CD14-positive monocyte (primary cell): ENCODE measurements around the gene DNAJB12. TPM values are rescaled to one million over a fixed set of nuclear protein-coding genes. Genes with fewer than 3 reads are reported as not detected.
"Not testable (repeated sequence)": the region's sequence is repeated elsewhere in the genome, so short reads cannot be mapped to it uniquely, and the experiment has no call there.

Experiments
- DNase-seq, 3 donors: peaks; one replicate each; pipeline ENCODE4 v3.0.0-alpha.2; 2011 to 2022
- H2AFZ ChIP-seq: 2 replicates; pipeline ENCODE4 v1.6.0; 2012; ENCODE audit warnings: mild to moderate bottlenecking, low read depth, low read length, inconsistent platforms; ENCODE audit not compliant: insufficient read depth, poor library complexity, severe bottlenecking
- H3K27ac ChIP-seq, 2 donors: 1 replicate in 1 of 2; 2 replicates in 1 of 2; pipeline ENCODE4 v1.5.1; 2012 to 2013; ENCODE audit warnings: low read length in 2 of 2, control low read depth in 1 of 2, inconsistent platforms in 1 of 2, low read depth in 1 of 2, mild to moderate bottlenecking in 1 of 2
- H3K27me3 ChIP-seq, 2 donors: one replicate each; pipeline versions ENCODE4 v1.6.0 to v1.6.1; 2011 to 2013; ENCODE audit warnings: low read length in 2 of 2; ENCODE audit not compliant: control insufficient read depth in 2 of 2, insufficient read depth in 2 of 2
- H3K36me3 ChIP-seq, 2 donors: replicated peaks in 1 of 2; 1 replicate in 1 of 2; 2 replicates in 1 of 2; pipeline versions ENCODE4 v1.5.1 to v1.6.1; 2012 to 2013; ENCODE audit warnings: low read length in 2 of 2, control low read depth in 1 of 2, inconsistent platforms in 1 of 2, mild to moderate bottlenecking in 1 of 2; ENCODE audit not compliant: insufficient read depth in 2 of 2, control insufficient read depth in 1 of 2
- H3K4me1 ChIP-seq, 2 donors: 1 replicate in 1 of 2; 2 replicates in 1 of 2; pipeline versions ENCODE4 v1.5.1 to v1.6.1; 2012 to 2013; ENCODE audit warnings: low read length in 2 of 2, control low read depth in 1 of 2, inconsistent platforms in 1 of 2, mild to moderate bottlenecking in 1 of 2, moderate library complexity in 1 of 2; ENCODE audit not compliant: insufficient read depth in 2 of 2, control insufficient read depth in 1 of 2
- H3K4me2 ChIP-seq: replicated peaks from 2 replicates; pipeline ENCODE3; 2012; ENCODE audit warnings: low read length, moderate library complexity, mild to moderate bottlenecking; ENCODE audit not compliant: poor library complexity, severe bottlenecking; ENCODE audit errors: extremely low read depth
- H3K4me3 ChIP-seq, 3 experiments: fragments of 200-600 bp in 1 of 3; sonication (generic) in 1 of 3; replicated peaks in 1 of 3; 1 replicate in 2 of 3; 2 replicates in 1 of 3; pipeline ENCODE4 v1.5.1; 2011 to 2013; ENCODE audit warnings: low read length in 3 of 3, mild to moderate bottlenecking in 3 of 3, control low read depth in 2 of 3, low read depth in 2 of 3, inconsistent platforms in 1 of 3, moderate library complexity in 1 of 3
- H3K79me2 ChIP-seq: 2 replicates; pipeline ENCODE4 v1.6.0; 2012; ENCODE audit warnings: mild to moderate bottlenecking, control low read depth, inconsistent platforms, low read length, moderate library complexity; ENCODE audit not compliant: insufficient read depth
- H3K9ac ChIP-seq: 2 replicates; pipeline ENCODE4 v1.6.0; 2017; ENCODE audit warnings: low read length, mild to moderate bottlenecking; ENCODE audit not compliant: insufficient read depth, poor library complexity, severe bottlenecking
- H3K9me3 ChIP-seq, 2 donors: replicated peaks in 1 of 2; 1 replicate in 1 of 2; 2 replicates in 1 of 2; pipeline versions ENCODE4 v1.5.1 to v1.6.1; 2012 to 2013; ENCODE audit warnings: low read length in 2 of 2, control low read depth in 1 of 2; ENCODE audit not compliant: control insufficient read depth in 1 of 2, insufficient read depth in 1 of 2
- H4K20me1 ChIP-seq: 2 replicates; pipeline ENCODE4 v1.6.0; 2012; ENCODE audit warnings: mild to moderate bottlenecking, low read length, control low read depth, moderate library complexity; ENCODE audit not compliant: insufficient read depth
- H3K27ac Mint-ChIP-seq, 7 donors: one replicate each; pipeline ENCODE4 v1.8.0; 2020; ENCODE audit warnings: mild to moderate bottlenecking in 7 of 7, mixed read lengths in 7 of 7, moderate library complexity in 6 of 7, inconsistent platforms in 2 of 7
- H3K27me3 Mint-ChIP-seq, 3 donors: one replicate each; pipeline ENCODE4 v1.8.0; 2021 to 2022; ENCODE audit warnings: low read depth in 3 of 3, mild to moderate bottlenecking in 3 of 3, mixed read lengths in 3 of 3, moderate library complexity in 3 of 3, inconsistent platforms in 1 of 3
- H3K36me3 Mint-ChIP-seq, 2 donors: one replicate each; pipeline ENCODE4 v1.8.0; 2020; ENCODE audit warnings: mixed read lengths in 2 of 2, inconsistent platforms in 1 of 2, mild to moderate bottlenecking in 1 of 2
- H3K4me1 Mint-ChIP-seq: one replicate; pipeline ENCODE4 v1.8.0; 2020; ENCODE audit warnings: mild to moderate bottlenecking, mixed read lengths
- H3K4me3 Mint-ChIP-seq, 2 donors: one replicate each; pipeline ENCODE4 v1.8.0; 2020; ENCODE audit warnings: mild to moderate bottlenecking in 2 of 2, mixed read lengths in 2 of 2, moderate library complexity in 1 of 2
- H3K9me3 Mint-ChIP-seq, 7 donors: one replicate each; pipeline ENCODE4 v1.8.0; 2020 to 2022; ENCODE audit warnings: mixed read lengths in 7 of 7, mild to moderate bottlenecking in 6 of 7, moderate library complexity in 6 of 7, inconsistent platforms in 2 of 7
- CTCF ChIP-seq: fragments of 200-600 bp; IDR thresholded peaks from one replicate; pipeline ENCODE4 v1.8.0; 2022; ENCODE audit warnings: antibody characterized with exemption, mild to moderate bottlenecking
- WGBS: methylation state at CpG from one replicate; pipeline ENCODE4 v1.1.5; 2013; ENCODE audit warnings: missing lambda C conversion rate; ENCODE audit not compliant: insufficient coverage; 5-methylcytosine and 5-hydroxymethylcytosine counted together
- intact Hi-C, 2 donors: fragments of 100-400 bp; cut with micrococcal nuclease; formaldehyde crosslinking; loops; one replicate each; pipeline versions ENCODE4 v1.15.0 to v1.15.1; 2023
- polyA minus RNA-seq: library from RNA; depleted of rRNA, polyadenylated mRNA; stranded (reverse); fragments of >200 nt; gene quantifications from 2 replicates; pipeline ENCODE4 v1.2.3, GENCODE V29; 2012
- polyA plus RNA-seq, 3 donors: library from polyadenylated mRNA; depleted of rRNA in 1 of 3; unstranded in 2 of 3; stranded (reverse) in 1 of 3; fragments of 300-500 nt in 2 of 3; fragments of >200 nt in 1 of 3; fragmentation: Illumina TruSeq in 2 of 3; gene quantifications; 1 replicate in 2 of 3; 2 replicates in 1 of 3; pipeline ENCODE4 v1.2.3, GENCODE V29; 2012 to 2021
- total RNA-seq, 12 experiments: library from RNA in 1 of 12; stranded (reverse) in 1 of 12; fragments of 120-200 nt in 1 of 12; gene quantifications; one replicate each; pipeline ENCODE4 v1.2.4 and lab custom pipeline; 2013 to 2026; ENCODE audit warnings: mixed read lengths in 6 of 12, inconsistent platforms in 1 of 12

The DNAJB12 gene
- 49.8 TPM for total RNA-seq (2013)
- polyA plus RNA-seq: 10 to 100 TPM; 26.5 to 42.5 (median 37.9) TPM
- polyA minus RNA-seq: 52.9 and 68.2 TPM in 2 replicates
- total RNA-seq (lab: John Stamatoyannopoulos, UW): 75.1 to 146 (median 95.9) reads per million in 11 experiments

- peaks cover 0 to 2% (median 1%) of the 10 kb centered on the region in 3 donors for H3K27me3 Mint-ChIP-seq
- intact Hi-C loops: loop anchor here in 1 of 2 donors (5.0 kb wide), 1 partner anchor 813 kb away; the partner anchor contains the start of genes ECD and FAM149B1
- peaks cover 43% of the 10 kb centered on the region for H3K4me1 Mint-ChIP-seq
Measured at GRCh38 chr10:72354356-72355213, at the start of gene DNAJB12. DNAJB12 (minus strand) TSS chr10:72354919; CDS start chr10:72354897, 22 bp downstream.

GRCh38 chr10:72395581-72395980 lies 40.9 kb upstream of the DNAJB12 start:
- peaks cover 8 to 19% of the 10 kb centered on the region in 2 donors for H3K36me3 ChIP-seq
- H3K4me3 ChIP-seq, H3K27me3 ChIP-seq, H3K9me3 ChIP-seq, H4K20me1 ChIP-seq, H3K4me3 Mint-ChIP-seq, H3K9ac ChIP-seq, intact Hi-C loops, H3K4me2 ChIP-seq, H3K4me1 Mint-ChIP-seq, DNase-seq, H3K27ac ChIP-seq, H2AFZ ChIP-seq, H3K4me1 ChIP-seq, H3K79me2 ChIP-seq, H3K9me3 Mint-ChIP-seq, H3K27me3 Mint-ChIP-seq: not testable (repeated sequence)
- 100% methylated on average over 3 of the region's 3 CpGs for WGBS
- Mint-ChIP-seq H3K36me3 (peaks cover 47 to 68% of the 10 kb centered on the region in 2 donors), H3K27ac (peak overlapping the region in 1 of 7 donors; percentile 75)

More at GRCh38 chr10:72354356-72355213, at the start of gene DNAJB12:
- Mint-ChIP-seq H3K36me3 (peaks cover 32 to 34% of the 10 kb centered on the region in 2 donors), H3K27ac (peak within 1 kb of the TSS; percentile 96 to 100 (median 99)), H3K9me3 (no peaks in the 10 kb centered on the region), H3K4me3 (peak within 1 kb of the TSS; percentile 97 to 99)
- Histone ChIP-seq H3K9me3 (no peaks in the 10 kb centered on the region), H3K27ac (peak within 1 kb of the TSS; percentile 88 to 96), H3K36me3 (peaks cover 7 to 35% of the 10 kb centered on the region in 2 donors), H3K4me2 (peak within 1 kb of the TSS; percentile 99), H3K27me3 (no peaks in the 10 kb centered on the region), H2AFZ (peak within 1 kb of the TSS; percentile 79), H3K79me2 (peaks cover 49% of the 10 kb centered on the region), H3K9ac (peak within 1 kb of the TSS; percentile 81), H3K4me3 (peak within 1 kb of the TSS; percentile 85 to 89 (median 86)), H4K20me1 (peaks cover 50% of the 10 kb centered on the region), H3K4me1 (peaks cover 19 to 23% of the 10 kb centered on the region in 2 donors)
- DNase-seq: peak; percentile 89 to 93 (median 93)
- no peak for TF ChIP-seq CTCF
- WGBS: 0% methylated on average over 54 of the region's 74 CpGs
